ENCODE data around the gene UBA1.

- no peak for TF ChIP-seq POLR2AphosphoS5 (IDR thresholded peaks at IDR 0.05; ENCODE audit: borderline replicate concordance, low read depth, low read length)
- TF ChIP-seq EZH2 (IDR thresholded peaks at IDR 0.05): no peak
Measured at GRCh38 chrX:47179221-47179927, 14.3 kb upstream of the UBA1 start.

All from SK-N-MC (cell line).